GM19035 (cell line): ENCODE results near the gene RIN1.
"Not testable (repeated sequence)": the region's sequence is repeated elsewhere in the genome, so short reads cannot be mapped to it uniquely, and the experiment has no call there.

Experiments used
- ATAC-seq: cut with Tn5 transposase; IDR thresholded peaks from one replicate; pipeline ENCODE4 v1.9.1; 2021; ENCODE audit not compliant: unreplicated experiment

RIN1 gene

DNA sequence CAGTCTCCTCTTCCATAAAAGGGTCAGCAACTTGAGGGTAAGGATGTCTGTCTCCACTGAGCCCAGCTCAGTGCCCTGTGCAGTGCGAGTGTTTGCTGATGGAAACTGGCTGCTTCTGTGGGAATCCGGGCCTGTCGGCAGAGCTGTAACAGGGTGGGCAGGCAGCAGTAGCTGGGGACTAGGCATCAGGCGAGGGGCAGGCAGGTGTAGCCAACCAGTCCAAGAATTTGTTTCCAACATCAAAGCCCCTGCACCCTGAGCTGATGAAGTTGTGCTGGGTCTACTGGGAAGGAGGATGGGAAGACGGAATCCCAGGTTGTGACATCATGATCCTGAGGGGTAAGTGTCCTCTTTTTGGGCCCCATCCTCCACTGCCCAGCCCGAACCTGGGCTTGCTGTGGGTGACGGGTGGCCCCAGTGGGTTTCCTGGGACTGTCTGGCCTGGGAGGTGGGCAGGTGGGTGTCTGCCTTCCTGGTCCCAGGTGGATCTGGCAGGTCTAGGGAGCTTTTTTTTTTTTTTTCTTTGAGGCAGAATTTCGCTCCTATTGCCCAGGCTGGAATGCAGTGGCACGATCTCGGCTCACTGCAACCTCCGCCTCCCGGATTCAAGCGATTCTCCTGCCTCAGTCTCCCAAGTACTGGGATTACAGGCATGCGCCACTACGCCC lies 24.3 kb upstream of the RIN1 start:
- no peak for ATAC-seq

- ATAC-seq = no peak
Observed at GRCh38 chr11:66359662-66360087, 23.4 kb upstream of the RIN1 start.

DNA sequence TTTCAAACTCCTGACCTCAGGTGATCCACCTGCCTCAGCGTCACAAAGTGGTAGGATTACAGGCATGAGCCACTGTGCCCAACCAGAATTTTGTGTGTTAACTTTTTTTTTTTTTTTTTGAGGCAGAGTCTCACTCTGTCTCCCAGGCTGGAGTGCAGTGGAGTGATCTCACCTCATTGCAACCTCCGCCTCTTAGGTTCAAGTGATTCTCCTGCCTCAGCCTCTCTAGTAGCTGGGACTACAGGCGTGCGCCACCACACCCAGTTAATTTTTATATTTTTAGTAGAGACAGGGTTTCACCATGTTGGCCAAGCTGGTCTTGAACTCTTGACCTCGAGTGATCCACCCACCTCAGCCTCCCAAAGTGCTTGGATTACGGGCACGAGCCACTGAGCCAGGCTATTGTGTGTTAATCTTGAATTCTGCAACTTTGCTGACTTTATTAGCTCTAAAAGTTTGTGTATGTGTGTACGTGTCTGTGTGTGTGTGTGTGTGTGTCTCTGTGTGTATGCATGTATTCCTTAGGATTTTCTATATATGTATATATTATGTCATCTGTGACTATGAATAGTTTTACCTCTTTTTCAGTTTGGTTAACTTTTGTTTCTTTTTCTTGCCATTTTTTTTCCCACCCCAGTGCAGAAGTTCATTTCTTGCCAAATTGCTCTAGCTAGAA lies 14.5 kb upstream of the RIN1 start:
- ATAC-seq = not testable (repeated sequence)

GRCh38 chr11:66349084-66349386 lies 12.8 kb upstream of the RIN1 start:
- ATAC-seq = no peak

- peak; percentile 45 for ATAC-seq
Observed at GRCh38 chr11:66347425-66348276, 11.4 kb upstream of the RIN1 start, which contains the start of gene B4GAT1. B4GAT1 (minus strand) TSS chr11:66347629; CDS start chr11:66347545, 84 bp downstream.

GRCh38 chr11:66346476-66347424 lies 10.5 kb upstream of the RIN1 start:
- ATAC-seq = no peak

- ATAC-seq = no peak
Observed at GRCh38 chr11:66345316-66345649, 9.0 kb upstream of the RIN1 start.

GRCh38 chr11:66344550-66345315 lies 8.5 kb upstream of the RIN1 start, which contains the start of gene BRMS1:
BRMS1 (minus strand) TSS chr11:66345104; CDS start chr11:66342234, 2,870 bp downstream.
- ATAC-seq = peak; percentile 74

GRCh38 chr11:66343176-66343575 lies 6.9 kb upstream of the RIN1 start:
- ATAC-seq = no peak

- ATAC-seq = no peak
Observed at GRCh38 chr11:66341502-66342126, 5.4 kb upstream of the RIN1 start.

DNA sequence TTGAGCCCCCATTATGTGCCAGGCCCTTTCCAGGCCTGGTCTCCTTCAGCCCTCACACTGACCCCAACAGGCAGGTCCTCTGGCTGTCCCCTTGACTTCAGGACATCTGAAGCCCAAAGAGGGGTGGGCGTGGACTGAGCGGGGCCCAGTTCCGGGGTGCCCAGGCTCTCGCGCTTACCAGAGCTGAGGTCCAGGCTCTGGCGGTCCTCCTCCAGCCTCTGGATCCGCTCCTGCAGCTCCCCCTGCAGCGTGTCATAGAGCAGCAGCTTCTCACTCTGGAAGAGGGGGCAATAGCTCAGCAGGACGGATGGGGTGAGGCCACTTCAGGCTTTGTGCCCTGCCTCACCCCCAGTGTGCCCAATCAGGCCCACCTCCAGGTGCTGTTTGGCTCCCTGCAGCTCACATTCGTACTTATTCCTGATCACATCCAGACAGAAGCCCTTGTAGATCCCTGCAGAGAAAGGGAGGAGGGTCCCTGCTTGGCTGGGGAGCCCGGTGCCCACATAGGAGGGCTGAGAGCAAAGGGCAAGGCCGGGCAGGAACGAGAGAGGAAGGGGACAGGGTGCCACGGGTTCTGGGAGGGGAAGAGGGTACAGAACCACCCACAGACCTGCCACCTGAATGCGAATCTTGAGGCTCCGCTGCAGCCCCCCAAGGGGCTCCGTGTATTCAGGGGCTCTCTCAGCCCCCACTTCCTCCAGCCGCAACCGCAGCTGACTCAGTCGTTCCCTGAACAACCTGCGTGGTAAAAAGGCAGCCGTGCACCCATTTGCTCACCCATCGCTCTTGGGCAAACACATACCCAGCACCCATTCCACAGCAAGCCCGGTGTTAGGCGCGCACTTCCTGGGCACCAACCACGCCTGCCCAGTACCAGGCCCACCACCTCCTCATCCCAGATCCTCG lies 4.6 kb upstream of the RIN1 start:
- ATAC-seq = no peak

- no peak for ATAC-seq
Observed at GRCh38 chr11:66339686-66340483, 3.7 kb upstream of the RIN1 start.

- no peak for ATAC-seq
Observed at GRCh38 chr11:66339162-66339675, 3.0 kb upstream of the RIN1 start.

- no peak for ATAC-seq
Observed at GRCh38 chr11:66338276-66339161, 2.3 kb upstream of the RIN1 start.

DNA sequence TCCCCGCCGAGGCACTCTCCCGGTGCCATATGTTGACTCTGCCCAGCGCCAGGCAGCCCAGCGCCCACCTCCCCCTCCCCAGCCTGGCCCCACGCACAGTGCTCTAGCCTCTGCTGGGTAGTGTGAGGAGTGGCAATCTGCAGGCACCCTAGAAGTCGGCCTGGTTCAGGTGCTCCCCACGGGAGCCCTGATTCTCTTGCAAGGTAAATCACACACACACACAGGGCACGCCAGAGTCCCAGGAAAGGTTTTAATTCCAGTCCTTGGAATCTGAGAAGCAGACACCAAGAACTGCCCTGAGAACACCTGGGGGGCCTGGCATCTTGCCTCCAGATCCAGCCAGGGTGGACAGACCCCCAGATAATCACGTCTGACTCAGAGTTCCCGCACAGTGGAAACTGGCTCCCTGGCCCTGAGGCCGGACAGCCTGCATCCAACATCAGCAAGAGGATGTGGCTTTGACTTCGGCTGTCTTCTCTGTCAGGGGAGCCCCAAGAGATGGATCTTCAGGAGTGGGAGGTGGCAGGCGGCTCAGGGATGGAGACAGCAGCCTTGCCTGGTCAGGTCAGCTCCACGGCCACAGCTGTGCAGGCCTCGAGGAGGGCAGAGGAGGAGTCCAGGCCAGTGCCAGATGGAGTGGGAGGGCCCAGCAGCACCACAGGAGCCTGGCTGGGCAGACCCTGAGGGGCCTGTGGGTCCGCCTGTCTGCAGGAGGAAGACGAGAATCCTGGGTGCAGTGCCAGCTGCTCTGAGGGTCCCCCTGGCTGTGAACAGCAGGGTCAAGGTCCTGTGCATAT lies 1.1 kb upstream of the RIN1 start:
- ATAC-seq = no peak
